ENCODE measurements around the gene ADAM12. TPM values are rescaled to one million over a fixed set of nuclear protein-coding genes. Genes with fewer than 3 reads are reported as not detected.

ADAM12 gene
- total and polyA plus RNA-seq, 2 of the 13 experiments (the other 11 are each of a cell fraction or from before 2014, with no cell fraction given), result not detected

DNA sequence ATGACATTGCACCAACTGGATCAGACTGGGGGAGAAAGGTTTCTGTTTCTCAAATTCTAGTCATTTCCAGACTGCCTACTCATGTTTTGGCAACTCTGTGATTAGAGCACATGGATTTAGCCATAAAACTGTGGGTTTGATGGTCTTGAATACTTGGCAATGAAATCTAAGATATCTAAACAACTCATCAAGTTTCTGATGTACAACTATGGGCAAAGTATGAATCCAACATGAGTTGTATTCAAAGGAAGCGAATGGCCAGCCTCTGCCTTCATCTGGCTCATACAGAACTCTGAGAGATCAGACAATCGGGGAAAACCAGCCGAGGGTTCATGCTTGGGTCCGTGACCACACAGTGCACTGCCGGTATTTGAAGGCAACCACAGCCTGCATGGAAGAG is 144.3 kb downstream of the ADAM12 start:
- no TSS peak for BruUV-seq (replicated peaks)
- Histone ChIP-seq H2AFZ (ENCODE audit: low read length) (no peak overlapping the region), H3K9ac (ENCODE audit: insufficient read depth, low read depth, low read length) (no peak overlapping the region), H3K4me3 (replicated peaks in 1 of 3; ENCODE audit: insufficient read depth in 1 of 3, low read depth in 2 of 3, low read length in 3 of 3) (no peak overlapping the region), H3K36me3 (replicated peaks in 1 of 2; ENCODE audit: control insufficient read depth in 1 of 2, insufficient read depth in 2 of 2, low read length in 2 of 2) (no peaks in the 10 kb centered on the region), H3K9me3 (ENCODE audit: low read length) (no peaks in the 10 kb centered on the region), H3K27me3 (ENCODE audit: control insufficient read depth in 1 of 2, insufficient read depth in 2 of 2, low read length in 2 of 2) (peaks cover 3 to 19% of the 10 kb centered on the region in 2 experiments), H3K79me2 (ENCODE audit: insufficient read depth, low read length) (no peaks in the 10 kb centered on the region), H3K4me1 (ENCODE audit: insufficient read depth, low read length) (no peaks in the 10 kb centered on the region), H4K20me1 (ENCODE audit: insufficient read depth, low read length) (no peaks in the 10 kb centered on the region), H3K27ac (ENCODE audit: extremely low read length, insufficient read depth, low read length) (no peak overlapping the region), H3K4me2 (ENCODE audit: low read depth, low read length) (no peak overlapping the region)
- 0% methylated on average over 5 of the region's 5 CpGs for WGBS (ENCODE audit: low lambda C conversion rate)
- DNase-seq (ENCODE audit: low spot score), result no peak
- ChIA-PET CTCF (ENCODE audit: low intra/inter-chr PET ratio, low total read pairs) (no interaction called here), POLR2A (no interaction called here)
- FAIRE-seq, result no peak
- intact Hi-C loops (cut with micrococcal nuclease; ENCODE audit: unreplicated experiment) (no loop called here), in situ Hi-C loops (cut with HindIII; ENCODE audit: extremely low pct_ligation_motif_present, low pct_unique_long_range_greater_than_20kb) (no loop called here)
- no peak for ATAC-seq
- TF ChIP-seq ZNF337 (CRISPR knock-in tag; IDR thresholded peaks at IDR 0.05; ENCODE audit: borderline replicate concordance, low read depth), result no peak
- no peak for TF ChIP-seq SYNCRIP (IDR thresholded peaks at IDR 0.05; ENCODE audit: insufficient read depth, low read depth, low read length)
- TF ChIP-seq CSRNP1 (CRISPR knock-in tag; IDR thresholded peaks at IDR 0.05), result no peak
- TF ChIP-seq ZNF605 (CRISPR knock-in tag; IDR thresholded peaks at IDR 0.05), result no peak
- no peak for TF ChIP-seq FLYWCH1 (CRISPR knock-in tag; IDR thresholded peaks at IDR 0.05)
- TF ChIP-seq CENPBD1 (CRISPR knock-in tag; IDR thresholded peaks at IDR 0.05; ENCODE audit: borderline replicate concordance, low read depth), result no peak
- no peak for TF ChIP-seq ZNF558 (CRISPR knock-in tag; IDR thresholded peaks at IDR 0.05; ENCODE audit: borderline replicate concordance)
- no peak for TF ChIP-seq NONO (IDR thresholded peaks at IDR 0.05)
- TF ChIP-seq NONO (CRISPR knock-in tag; conservative IDR thresholded peaks at IDR 0.05), result no peak
- TF ChIP-seq RBFOX2 (IDR thresholded peaks at IDR 0.05; ENCODE audit: low read depth, low read length), result no peak
